Measurements from ENCODE around the gene LCP2.
"Not testable (repeated sequence)": the region's sequence is repeated elsewhere in the genome, so short reads cannot be mapped to it uniquely, and the experiment has no call there.

The LCP2 gene

DNA sequence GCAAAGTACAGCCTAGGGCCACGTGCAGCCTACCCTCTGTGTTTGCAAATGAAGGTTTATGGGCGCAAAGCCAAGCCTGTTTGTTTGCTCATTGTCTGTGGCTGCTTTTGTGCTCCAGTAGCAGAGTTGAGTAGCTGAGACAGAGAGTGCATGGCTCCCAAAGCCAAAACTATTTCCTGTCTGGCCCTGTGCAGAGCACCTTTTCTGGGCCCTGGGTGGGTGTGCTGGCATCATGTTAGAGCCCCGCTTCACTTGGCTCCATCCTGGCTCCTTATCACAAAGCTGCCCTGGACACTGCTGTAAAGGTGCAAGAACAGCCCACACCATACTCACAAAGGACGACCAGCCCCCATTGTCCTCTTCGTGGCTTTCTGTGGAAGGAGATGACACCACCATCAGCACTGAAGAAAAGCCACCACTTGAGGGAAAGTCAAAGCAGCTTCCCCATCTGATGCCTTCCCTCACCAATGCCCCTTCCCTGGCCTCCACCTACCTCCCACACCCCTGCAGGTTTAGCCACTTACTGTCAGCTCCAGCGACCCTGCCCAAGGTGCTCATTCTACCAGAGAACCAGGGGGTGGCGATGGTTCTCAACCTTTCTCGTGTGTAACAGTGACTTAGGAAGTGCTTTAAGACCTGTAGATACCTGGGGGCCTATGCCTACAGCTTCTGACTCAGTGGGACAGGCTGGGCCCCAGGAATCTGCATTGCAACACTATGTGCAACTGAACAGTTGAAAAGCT is 23.4 kb downstream of the LCP2 start:
- DNase-seq (ENCODE audit: low read depth): no peak

DNA sequence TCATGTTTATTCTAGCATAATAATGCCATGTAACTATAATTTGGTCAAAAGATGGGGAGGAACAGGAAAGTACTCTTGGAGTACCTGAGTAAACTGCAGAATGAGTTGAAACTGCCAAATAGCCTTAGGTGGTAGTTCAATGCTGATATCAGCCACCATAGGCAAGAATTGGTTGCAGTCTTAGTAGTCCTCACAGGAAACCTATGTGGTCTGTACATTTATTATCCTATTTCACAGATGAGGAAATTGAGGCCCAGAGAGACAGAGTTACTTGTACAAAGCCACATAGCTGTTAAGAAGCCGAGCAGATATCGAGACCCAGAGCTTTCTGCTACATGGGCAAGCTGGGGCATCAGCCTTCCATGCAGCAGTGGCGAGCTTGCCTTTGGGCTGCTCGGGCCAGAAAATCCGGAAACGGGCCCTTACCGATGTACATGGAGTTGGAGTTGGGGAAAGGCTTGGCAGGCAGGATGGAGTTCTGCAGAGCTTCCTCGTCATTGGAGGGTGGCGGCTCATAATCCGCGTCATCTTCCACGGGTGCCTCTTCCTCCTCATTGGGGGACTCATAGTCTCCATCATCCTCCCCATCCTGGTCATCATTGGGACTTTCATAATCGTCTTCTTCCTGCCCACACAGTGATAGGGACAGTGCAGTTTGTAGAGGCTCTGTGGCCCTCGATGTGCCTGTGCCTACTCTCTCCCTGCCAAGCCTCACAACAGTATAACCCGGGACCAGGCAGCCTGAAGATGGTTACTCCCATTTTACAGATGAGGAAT is 27.1 kb downstream of the LCP2 start:
- DNase-seq (ENCODE audit: low read depth): no peak

DNA sequence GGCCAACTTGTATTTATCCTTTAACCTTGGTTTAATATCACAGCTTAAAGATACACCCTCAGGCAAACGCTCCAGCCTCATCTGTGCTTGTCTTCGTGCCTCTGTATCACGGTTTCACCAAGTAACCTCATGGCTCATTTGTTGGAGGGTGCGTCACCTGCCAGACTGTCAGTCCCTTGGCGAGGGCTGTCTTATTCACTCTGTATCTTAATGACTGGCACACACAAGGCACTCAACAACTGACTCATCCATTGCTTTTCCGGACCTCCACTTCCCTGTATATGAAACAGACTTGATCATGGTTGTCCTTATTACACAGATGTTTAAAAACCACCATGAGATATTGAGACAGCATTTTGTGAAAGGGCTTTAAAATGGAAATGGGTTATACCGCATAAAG is 28.0 kb downstream of the LCP2 start:
- no peak for DNase-seq (ENCODE audit: low read depth)

DNA sequence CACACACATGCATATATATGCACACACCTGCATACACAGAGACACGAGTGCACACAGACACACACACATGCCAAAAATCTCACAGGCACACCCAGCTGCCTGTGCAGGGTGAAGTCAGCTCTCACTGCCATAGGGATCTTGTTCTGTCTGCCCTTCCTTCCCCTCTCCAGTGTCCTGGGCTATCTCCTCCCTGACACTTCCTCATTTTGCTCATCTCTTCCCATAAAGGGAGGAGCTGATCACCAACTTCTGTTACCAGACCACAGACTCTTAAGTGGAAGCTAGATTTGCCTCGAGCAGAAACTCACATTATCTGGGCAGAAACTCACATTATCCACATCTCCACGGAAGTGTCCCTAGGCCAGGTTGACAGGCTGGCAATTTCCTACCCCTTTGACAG is 28.7 kb downstream of the LCP2 start:
- no peak for DNase-seq (ENCODE audit: low read depth)

DNA sequence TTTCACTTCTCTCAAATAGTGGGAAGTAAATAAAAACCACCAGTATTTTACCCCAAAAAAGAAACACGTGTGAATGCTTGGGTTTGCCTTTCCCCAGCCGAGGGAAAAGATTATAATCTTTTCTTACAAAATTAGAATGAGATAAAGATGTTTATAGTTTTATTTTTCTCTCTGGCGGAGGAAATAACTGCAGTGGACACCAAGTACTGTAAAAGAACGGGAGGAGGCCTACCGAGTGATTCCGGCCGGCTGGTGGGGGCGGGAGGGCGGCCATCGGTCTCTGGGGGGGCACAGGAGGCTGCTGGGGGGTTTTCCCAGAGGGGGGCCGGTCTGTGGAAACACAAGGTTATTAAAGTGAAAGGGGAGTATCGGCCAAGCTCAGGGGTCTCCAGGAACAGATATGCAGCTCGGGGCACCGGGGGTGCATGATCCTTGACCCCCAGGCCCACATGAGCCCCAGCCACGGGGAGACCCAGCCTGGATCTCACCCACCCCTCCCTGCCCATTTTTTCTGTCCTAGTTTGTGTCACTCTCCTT is 29.4 kb downstream of the LCP2 start:
- no peak for DNase-seq (ENCODE audit: low read depth)

DNA sequence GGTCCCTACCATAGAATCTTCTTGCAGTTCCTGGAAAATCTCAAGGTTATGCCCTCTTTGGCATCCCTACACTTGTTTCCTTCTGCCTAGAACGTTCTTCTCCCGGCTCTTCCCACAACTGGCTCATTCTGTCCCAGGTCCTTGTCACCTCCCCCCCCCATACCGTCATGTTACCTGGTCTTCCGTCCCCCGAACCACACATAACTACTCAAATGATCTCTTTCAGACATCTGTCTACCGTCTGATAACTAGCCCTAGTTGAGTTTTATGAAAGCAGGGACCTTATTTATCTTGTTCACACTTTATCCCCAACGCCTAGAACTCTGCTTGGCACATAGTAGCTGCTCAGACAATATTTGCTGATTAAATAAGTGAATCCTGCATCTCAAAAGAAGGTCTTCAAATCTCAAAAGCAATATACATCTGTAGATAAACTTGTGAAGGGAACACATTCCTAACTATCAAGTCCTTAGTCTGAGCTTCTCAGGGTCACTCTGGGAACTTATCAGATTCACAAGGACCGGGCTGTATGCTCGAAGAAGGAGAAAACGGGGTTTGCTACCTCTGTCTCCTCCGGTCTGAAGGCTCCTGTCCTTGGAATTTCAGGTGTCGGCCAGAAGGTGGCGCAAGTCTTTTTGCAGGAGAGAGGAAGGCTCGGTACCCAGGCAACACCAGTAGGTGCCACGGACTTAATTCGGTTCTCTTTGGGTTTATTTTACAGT is 30.0 kb downstream of the LCP2 start:
- peak; percentile 69 for DNase-seq (ENCODE audit: low read depth)

DNA sequence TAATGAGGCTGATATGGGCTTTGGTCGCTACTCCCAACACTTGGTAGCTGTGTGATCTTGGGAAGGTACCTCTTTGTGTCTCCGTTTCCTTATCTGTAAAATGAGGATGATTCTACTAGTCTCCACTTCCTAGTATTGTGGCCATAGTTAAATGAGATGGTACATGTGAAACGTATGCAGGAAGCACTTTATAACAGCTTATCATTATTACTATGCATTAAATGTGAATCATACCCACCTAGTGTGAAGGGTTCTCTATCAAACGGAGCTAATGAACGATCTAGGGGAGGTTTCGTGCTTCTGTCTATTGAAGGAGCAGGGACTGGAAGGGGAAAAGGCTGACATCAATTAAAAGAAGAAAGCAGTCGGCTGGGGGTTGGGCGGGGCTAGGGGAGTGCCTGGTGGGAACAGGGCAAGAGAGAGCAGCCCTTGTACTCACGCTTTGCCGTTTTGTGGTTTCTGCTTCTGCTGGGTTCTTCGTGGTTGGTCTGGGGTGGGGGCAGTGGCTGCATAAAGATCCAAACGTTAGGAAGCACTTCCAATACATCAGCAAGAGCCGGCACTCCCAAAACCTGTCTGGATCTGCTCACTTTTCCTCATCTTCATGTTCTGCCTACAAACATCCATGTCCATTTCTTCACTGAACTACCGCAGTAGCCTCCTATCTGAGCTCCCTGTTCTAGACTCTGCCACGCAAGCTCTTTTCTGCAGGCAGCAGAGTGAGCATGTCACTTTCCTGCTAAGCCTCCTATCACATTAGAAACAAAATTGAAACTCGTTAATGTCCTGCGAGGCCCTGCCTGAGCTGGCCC is 30.8 kb downstream of the LCP2 start:
- no peak for DNase-seq (ENCODE audit: low read depth)

DNA sequence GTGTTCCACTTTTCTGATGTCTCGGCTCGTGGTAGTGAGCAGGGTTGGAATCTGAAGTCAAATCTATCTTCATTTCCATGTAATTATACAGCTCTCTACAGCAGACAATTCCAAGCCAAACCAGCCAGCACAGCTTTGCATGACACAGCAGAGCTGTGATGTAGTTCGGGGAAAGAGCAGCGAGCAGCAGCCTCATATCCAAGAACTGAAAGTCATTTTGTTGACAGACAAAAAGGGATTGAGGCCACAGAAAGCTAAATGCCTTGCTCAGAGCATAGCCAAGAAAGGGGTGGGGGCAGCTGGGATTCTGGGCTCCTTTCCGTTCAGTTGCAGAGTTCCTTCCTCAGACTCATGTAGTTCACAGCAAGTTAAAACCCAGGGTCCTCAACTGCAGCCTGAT is 32.1 kb downstream of the LCP2 start:
- DNase-seq (ENCODE audit: low read depth): no peak

DNA sequence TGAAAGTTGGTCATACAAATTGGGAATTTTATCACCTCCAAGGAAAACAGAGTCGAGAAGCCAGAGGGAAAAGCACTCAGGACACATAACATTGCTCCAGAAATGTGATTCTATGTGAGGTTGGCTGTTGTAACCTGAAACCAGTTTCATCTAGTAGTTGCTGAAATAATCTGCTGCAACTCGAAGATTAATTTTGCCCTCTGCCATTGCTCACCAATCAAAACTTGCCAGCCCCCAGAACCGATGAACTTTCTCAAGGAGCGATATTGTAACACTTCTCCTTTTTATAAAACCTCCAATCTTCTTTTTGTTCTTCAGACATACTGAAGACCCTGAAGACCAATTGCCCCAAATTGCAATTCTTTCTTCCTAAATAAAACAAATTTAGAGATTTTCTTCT is 33.7 kb downstream of the LCP2 start:
- no peak for DNase-seq (ENCODE audit: low read depth)

DNA sequence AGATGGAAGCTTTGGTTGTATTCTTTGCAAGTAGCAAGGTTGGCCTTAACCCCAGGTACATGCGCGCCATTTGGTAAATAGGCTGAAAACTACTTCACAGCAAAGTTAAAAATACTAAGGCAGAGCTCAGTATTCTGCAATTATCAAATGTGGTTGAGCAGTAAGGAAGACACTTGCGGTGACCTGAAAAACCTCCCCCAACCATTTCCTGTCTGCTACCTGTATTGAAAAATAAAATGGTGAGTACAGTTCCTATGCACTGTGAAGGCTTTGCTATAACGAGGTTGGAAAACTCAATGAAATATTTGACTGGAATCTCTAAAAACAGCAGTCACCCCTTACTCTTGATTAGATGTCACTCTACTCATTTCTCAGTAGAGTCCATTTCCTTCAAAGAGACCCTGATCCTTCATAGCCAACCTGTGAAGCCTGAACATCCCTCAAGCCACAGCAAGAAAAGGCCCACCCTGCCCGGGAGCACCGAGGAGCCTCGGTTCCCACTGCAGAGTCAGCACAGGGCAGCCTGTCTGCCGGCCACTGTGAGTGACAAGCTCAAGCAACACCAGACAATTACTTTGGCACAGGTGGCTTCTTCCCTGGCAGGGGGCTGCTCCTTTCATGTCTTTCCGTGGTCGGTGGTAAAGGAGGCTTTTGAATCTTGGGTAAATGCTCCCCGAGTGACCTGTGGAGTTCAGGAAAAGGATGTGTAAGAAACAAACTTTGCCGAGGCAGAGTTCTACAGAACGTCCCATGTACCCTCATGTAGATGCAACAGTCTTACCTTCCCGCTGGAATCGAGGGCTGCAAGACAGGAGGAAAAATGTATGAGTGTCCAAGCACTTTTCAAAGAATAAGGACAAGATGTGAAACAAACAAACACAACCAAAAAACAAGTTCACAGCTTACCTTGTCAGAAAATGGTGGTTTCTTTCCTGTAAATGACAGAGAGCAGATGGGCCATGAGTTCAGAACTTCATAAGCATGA is 35.2 kb downstream of the LCP2 start:
- DNase-seq (ENCODE audit: low read depth): no peak

DNA sequence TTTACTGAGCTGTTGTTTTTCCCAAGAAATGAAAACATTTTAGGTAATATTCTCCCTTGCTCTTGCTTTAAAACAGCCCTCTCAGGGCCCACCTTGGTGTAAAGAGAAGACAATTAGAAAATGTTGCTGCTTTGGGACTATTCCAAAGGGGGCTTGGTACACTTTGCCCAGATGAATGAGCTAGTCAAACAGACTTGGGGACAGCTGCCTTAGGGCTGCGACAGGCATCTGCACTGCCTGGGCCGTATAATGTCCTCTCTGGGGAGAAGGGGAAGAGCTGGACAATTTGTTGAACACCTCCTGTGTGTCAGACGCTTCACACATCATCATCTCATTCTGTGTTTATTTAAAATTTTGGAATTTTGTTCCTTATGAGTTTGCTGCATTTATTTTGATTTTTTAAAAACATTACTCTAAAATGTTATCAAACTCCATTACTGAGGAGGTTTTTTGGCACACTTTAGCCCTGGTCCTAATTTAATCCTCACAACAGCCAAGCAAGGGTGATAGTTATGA is 36.0 kb downstream of the LCP2 start:
- no peak for DNase-seq (ENCODE audit: low read depth)

DNA sequence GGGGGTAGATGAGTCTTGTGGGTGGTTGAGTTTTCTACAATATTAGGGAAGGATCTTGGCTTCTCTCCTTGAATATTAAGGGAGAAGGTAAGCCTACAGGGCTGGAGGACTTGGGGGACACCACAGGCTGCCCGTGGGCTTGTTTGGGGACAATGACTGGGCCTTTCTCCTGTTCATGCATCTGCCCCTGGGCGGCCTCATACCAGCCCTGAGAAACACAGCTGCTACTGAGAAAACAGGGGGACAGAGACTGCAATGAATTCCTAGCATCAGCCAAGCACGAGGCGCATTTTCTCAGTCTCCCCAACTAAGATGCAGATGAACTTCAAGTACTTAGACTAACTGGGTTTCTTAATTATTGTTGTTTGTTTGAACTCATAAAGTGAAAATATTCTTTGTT is 40.2 kb downstream of the LCP2 start:
- DNase-seq (ENCODE audit: low read depth): no peak

DNA sequence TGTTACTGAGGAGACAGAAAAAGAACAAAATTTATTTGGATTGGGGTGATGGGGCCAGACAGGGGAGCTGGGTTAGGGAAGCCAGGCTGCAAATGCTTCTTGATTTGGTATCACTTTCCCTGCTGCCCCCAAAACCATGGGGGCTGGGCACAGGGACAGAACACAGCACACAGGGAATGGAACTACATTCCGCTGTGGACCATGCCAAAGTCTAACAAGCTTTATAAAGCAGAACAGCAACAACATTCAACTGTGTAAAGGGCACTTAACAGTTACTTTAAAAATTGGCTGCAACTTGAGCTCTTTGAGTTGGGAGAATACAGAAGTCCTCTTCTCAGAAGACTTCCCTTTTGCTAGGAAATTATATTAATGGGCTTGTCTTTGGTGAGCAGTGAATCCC is 41.0 kb downstream of the LCP2 start:
- no peak for DNase-seq (ENCODE audit: low read depth)

DNA sequence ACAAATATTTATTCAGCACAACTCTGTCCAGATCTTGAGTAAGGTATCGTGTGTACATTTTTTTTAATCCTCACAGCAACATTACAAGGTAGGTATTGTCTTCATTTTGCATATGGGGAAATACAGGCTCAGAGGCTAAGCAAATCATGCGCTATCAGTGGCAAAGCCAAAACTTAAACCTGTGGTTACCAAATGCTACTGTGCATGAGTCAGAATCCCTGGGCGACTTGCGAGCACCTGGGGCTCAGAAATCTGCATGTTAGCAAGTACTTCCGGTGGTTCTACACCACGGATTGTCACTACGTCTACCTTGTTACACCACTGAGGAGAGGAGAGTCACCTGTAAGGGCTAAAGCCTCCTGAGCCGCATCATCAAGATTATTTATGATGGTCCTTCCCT is 43.5 kb downstream of the LCP2 start:
- peak; percentile 54 for DNase-seq (ENCODE audit: low read depth)

DNA sequence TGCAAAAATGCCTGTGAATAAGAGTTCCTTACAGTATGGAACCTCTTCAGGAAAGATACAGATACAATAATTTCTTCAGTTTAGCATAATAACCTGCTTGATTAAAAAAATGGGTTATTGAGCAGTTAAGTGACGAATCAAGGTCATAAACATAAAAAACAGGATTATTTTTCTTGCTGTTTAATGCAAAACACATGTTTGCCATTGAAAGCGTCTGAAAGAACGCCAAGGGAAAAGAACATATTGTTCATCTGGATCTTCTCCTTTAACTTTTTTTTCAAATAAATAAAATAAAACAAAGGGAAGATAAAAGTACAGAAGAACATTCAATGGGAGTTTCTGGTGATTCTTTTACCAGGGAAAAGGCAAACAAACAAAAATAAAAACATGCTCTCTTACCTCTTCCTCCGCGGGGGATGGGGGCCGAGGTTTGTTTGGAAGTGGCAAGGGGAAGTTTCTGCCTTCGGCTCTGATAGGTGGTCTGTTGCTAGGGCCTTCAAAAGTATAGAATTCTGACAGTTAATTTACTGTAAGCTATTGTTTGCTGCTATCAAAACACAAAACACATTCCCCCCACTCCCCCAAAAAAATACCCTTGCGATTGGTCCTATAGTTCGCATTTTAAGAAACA is 44.7 kb downstream of the LCP2 start:
- DNase-seq (ENCODE audit: low read depth): no peak

DNA sequence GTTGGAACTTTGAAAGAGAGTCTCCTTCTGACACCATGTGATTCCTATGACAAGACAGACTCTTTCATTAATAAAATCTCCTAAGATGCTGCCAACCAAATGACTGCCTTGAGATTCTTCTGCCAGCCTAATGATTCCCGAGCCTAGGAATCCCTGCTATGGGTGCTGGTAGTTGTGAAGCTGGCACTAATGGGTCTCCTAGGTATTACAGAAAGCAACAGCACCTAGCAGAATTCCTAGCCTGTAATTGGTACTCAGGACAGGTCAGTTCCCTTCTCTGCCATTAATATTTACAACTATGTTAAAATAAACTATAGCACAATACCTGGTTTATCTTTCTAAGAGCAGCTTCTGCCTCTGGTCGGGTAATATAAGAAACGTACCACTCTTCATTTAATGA is 45.5 kb downstream of the LCP2 start:
- DNase-seq (ENCODE audit: low read depth): no peak

DNA sequence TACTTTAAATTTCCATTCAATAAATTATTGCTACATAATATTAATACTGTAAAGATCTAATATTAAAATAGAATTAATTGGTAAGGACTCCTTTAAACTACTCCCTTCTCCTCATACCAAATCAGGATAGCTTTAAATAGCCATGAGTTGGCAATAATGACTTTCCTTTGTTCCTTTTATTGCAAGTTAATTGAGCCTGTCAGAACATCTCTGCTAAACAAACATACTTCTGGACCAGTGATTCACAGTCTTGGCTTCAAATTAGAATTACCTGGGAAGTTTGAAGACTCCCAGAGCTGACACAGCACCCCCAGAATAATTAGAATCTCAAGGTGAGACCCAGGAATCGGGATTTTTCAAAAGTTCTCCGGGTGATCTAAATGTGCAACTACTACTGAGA is 46.1 kb downstream of the LCP2 start:
- DNase-seq (ENCODE audit: low read depth): no peak

DNA sequence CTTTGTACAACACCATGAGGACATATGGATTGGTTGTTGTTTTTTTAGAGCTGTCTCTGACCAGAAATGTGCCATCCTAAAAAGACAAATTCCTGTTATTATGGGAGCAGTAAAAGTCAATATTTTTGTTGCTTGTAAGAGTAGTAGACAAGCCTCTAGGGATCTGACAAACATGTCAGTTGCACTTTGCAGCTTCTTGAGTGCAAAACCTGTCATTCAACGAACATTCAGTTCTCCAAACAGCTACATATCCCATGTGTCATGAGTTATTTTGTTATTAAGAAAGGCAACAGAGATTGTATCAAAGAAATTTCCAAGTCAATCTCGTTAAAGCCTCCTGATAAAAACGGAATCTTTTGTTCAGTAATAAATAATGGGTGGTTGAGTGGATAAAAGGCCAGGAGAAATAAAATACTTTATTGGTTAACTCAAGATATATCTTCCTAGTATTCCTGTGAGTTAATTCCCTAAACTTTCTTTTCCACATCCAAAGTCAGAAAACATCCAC is 46.7 kb downstream of the LCP2 start:
- DNase-seq (ENCODE audit: low read depth): no peak

DNA sequence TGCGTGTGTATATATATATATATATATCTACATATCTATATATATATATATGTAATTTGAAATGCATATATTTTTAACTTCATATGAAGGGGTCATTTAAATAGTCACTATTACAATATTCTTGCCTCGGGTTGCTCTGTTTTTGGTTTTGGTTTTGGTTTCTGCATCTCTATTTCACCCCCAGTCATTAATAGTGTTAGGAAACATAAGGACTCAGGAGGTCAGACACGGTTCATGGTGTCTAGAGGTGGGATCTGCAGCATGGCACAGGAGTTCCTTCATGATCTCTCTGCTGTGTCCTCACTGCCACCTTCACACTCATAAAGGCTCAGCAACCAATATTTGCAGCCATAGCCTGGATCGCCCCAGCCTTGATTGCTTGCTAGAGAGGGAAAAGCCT is 48.2 kb downstream of the LCP2 start:
- DNase-seq (ENCODE audit: low read depth): no peak

DNA sequence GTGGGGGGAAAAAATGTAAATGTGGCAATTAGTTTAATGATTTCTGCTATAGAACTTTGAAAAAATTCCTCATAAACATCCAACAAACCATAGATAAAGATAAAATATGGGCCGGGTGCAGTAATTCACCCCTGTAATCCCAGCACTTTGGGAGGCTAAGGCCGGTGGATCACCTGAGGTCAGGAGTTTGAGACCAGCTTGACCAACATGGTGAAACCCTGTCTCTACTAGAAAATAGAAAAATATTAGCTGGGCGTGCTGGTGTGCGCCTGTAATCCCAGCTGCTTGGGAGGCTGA is 48.7 kb downstream of the LCP2 start:
- DNase-seq (ENCODE audit: low read depth): not testable (repeated sequence)
